Measurements from ENCODE around the gene TANC1. TPM values are rescaled to one million over a fixed set of nuclear protein-coding genes. Genes with fewer than 3 reads are reported as not detected.

The TANC1 gene
- total RNA-seq, 1 donor, result 34.7 TPM

- H3K4me1 ChIP-seq (ENCODE audit: insufficient read depth, low read length), result peaks cover 9% of the 10 kb centered on the region
- no peaks in the 10 kb centered on the region for H3K27me3 ChIP-seq (ENCODE audit: insufficient read depth, low read length)
- no peak for DNase-seq (ENCODE audit: insufficient read length, low spot score, missing footprints)
- no peak for TF ChIP-seq CTCF (IDR thresholded peaks at IDR 0.05; ENCODE audit: extremely low read depth, low read depth, low read length)
- H3K36me3 ChIP-seq (ENCODE audit: insufficient read depth, low read length), result peaks cover 6% of the 10 kb centered on the region
- no peak overlapping the region for H3K27ac ChIP-seq (ENCODE audit: low read depth, low read length)
- H4K20me1 ChIP-seq (ENCODE audit: insufficient read depth, low read length), result peaks cover 21% of the 10 kb centered on the region
- no peaks in the 10 kb centered on the region for H3K9me3 ChIP-seq (ENCODE audit: low read depth, low read length)
- H3K79me2 ChIP-seq (ENCODE audit: insufficient read depth, low read length), result peaks cover 22% of the 10 kb centered on the region
- no peak overlapping the region for H3K4me2 ChIP-seq (ENCODE audit: insufficient read depth, low read length)
- no peak overlapping the region for H2AFZ ChIP-seq (ENCODE audit: low read length)
- no peak overlapping the region for H3K4me3 ChIP-seq (ENCODE audit: insufficient read depth, low read length)
Observed at GRCh38 chr2:159015823-159016222, 47.4 kb downstream of the TANC1 start.

- Histone ChIP-seq H3K4me2 (ENCODE audit: insufficient read depth, low read length) (no peak overlapping the region), H3K4me3 (ENCODE audit: insufficient read depth, low read length) (no peak overlapping the region), H3K27me3 (ENCODE audit: insufficient read depth, low read length) (no peaks in the 10 kb centered on the region), H3K79me2 (ENCODE audit: insufficient read depth, low read length) (peaks cover 23% of the 10 kb centered on the region), H4K20me1 (ENCODE audit: insufficient read depth, low read length) (peaks cover 20% of the 10 kb centered on the region), H3K4me1 (ENCODE audit: insufficient read depth, low read length) (no peaks in the 10 kb centered on the region), H2AFZ (ENCODE audit: low read length) (no peak overlapping the region), H3K36me3 (ENCODE audit: insufficient read depth, low read length) (peaks cover 6% of the 10 kb centered on the region), H3K27ac (ENCODE audit: low read depth, low read length) (no peak overlapping the region), H3K9me3 (ENCODE audit: low read depth, low read length) (no peaks in the 10 kb centered on the region)
- DNase-seq (ENCODE audit: insufficient read length, low spot score, missing footprints), result no peak
- TF ChIP-seq CTCF (IDR thresholded peaks at IDR 0.05; ENCODE audit: extremely low read depth, low read depth, low read length), result no peak
Observed at GRCh38 chr2:159017837-159018236, 49.4 kb downstream of the TANC1 start.

- H3K79me2 ChIP-seq (ENCODE audit: insufficient read depth, low read length), result peaks cover 19% of the 10 kb centered on the region
- H3K4me3 ChIP-seq (ENCODE audit: insufficient read depth, low read length), result no peak overlapping the region
- H3K9me3 ChIP-seq (ENCODE audit: low read depth, low read length), result no peaks in the 10 kb centered on the region
- no peak for TF ChIP-seq CTCF (IDR thresholded peaks at IDR 0.05; ENCODE audit: extremely low read depth, low read depth, low read length)
- no peak overlapping the region for H3K27ac ChIP-seq (ENCODE audit: low read depth, low read length)
- no peaks in the 10 kb centered on the region for H3K4me1 ChIP-seq (ENCODE audit: insufficient read depth, low read length)
- H3K4me2 ChIP-seq (ENCODE audit: insufficient read depth, low read length), result no peak overlapping the region
- DNase-seq (ENCODE audit: insufficient read length, low spot score, missing footprints), result no peak
- peaks cover 14% of the 10 kb centered on the region for H4K20me1 ChIP-seq (ENCODE audit: insufficient read depth, low read length)
- no peak overlapping the region for H2AFZ ChIP-seq (ENCODE audit: low read length)
- H3K36me3 ChIP-seq (ENCODE audit: insufficient read depth, low read length), result peaks cover 6% of the 10 kb centered on the region
- H3K27me3 ChIP-seq (ENCODE audit: insufficient read depth, low read length), result no peaks in the 10 kb centered on the region
Observed at GRCh38 chr2:159019021-159019420, 50.6 kb downstream of the TANC1 start.

GRCh38 chr2:159022019-159022418 is 53.6 kb downstream of the TANC1 start:
- Histone ChIP-seq H3K36me3 (ENCODE audit: insufficient read depth, low read length) (no peaks in the 10 kb centered on the region), H3K9me3 (ENCODE audit: low read depth, low read length) (no peaks in the 10 kb centered on the region), H3K79me2 (ENCODE audit: insufficient read depth, low read length) (peaks cover 22% of the 10 kb centered on the region), H3K4me2 (ENCODE audit: insufficient read depth, low read length) (no peak overlapping the region), H3K27me3 (ENCODE audit: insufficient read depth, low read length) (no peaks in the 10 kb centered on the region), H3K27ac (ENCODE audit: low read depth, low read length) (no peak overlapping the region), H2AFZ (ENCODE audit: low read length) (no peak overlapping the region), H4K20me1 (ENCODE audit: insufficient read depth, low read length) (peaks cover 14% of the 10 kb centered on the region), H3K4me1 (ENCODE audit: insufficient read depth, low read length) (no peaks in the 10 kb centered on the region), H3K4me3 (ENCODE audit: insufficient read depth, low read length) (no peak overlapping the region)
- no peak for DNase-seq (ENCODE audit: insufficient read length, low spot score, missing footprints)
- TF ChIP-seq CTCF (IDR thresholded peaks at IDR 0.05; ENCODE audit: extremely low read depth, low read depth, low read length), result no peak

Data from osteoblast (primary cell).